Measurements from ENCODE around the gene C9orf43.
A peak's percentile ranks its signal among the peaks of the same experiment; 100 is the strongest.
"Not testable (repeated sequence)": the region's sequence is repeated elsewhere in the genome, so short reads cannot be mapped to it uniquely, and the experiment has no call there.

C9orf43 gene

DNA sequence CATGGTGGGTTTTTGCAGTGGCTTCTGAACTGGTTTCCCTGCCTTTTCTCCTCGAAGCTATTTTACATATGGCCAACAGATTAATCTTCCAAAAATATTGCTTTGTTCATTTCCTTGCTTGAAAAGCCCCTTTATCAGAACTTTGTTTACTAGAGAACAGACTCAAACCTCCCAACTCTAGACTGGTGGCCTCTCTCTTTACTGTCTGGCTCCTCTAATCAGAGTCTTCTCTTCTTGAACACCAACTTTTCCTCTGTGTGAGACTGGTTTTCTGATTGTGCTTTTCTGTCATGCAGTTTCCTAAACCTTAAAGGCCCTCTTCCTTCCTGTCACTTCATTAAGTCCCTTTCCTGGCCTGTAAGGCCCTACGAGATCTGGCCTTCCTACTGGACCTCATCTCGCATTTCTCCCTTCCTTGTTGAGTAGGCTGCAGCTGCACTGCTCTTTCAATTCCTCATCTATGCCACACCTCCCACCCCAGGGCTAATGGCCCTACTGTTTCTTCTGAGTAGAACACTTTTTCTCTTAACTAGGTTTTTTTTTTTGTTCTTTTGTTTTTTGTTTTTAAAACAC lies 5.7 kb downstream of the C9orf43 start:
- DNase-seq (ENCODE audit: low spot score): no peak

- DNase-seq (ENCODE audit: low spot score): no peak
These were observed 6.8 kb downstream of the C9orf43 start for GRCh38 chr9:113417370-113417769.

DNA sequence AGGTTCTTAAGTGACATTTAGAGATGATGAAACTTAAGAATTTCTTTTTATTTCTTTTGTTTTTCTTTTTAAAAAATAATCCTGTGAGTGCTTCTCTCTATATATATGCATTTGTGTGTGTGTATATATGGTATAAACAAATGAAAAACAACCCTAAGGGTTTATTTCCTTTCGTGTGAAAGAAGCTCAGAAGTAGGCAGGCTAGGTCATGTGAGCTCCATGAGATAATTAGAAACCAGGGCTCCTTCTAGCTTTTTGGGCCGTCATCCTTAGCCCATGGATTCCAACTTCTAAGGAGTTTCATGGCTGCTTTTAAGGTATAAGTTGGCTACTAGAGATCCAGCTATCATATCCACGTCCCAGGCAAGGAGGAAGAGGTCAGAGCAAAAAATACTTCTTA lies 11.2 kb downstream of the C9orf43 start:
- no peak for DNase-seq (ENCODE audit: low spot score)

GRCh38 chr9:113425072-113425471 lies 14.5 kb downstream of the C9orf43 start:
- DNase-seq (ENCODE audit: low spot score): no peak

DNA sequence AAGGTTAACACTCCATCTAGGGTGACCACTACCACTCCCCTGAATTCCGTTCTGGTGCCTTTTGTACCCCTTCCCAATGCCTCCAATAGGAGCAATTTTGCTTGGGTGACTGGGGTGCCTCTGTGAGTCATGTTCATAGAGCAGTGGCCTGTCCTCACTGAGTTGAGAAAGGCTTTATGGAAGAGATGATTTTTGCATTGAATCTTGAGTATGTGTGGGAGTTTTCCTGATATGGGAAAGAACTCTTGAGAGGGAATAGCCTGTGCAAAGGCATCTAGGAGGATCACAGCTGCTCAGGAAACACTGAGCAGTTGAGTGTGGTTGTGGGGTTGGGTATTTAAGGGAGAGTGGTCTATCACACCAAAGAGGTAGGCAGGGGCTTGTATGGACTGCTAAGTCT lies 16.2 kb downstream of the C9orf43 start:
- DNase-seq (ENCODE audit: low spot score): no peak

GRCh38 chr9:113427629-113428028 lies 17.1 kb downstream of the C9orf43 start:
- DNase-seq (ENCODE audit: low spot score): no peak

- no peak for DNase-seq (ENCODE audit: low spot score)
These were observed 17.6 kb downstream of the C9orf43 start for GRCh38 chr9:113428062-113428615.

GRCh38 chr9:113431191-113431590 lies 20.6 kb downstream of the C9orf43 start:
- no peak for DNase-seq (ENCODE audit: low spot score)

GRCh38 chr9:113436728-113437515 lies 26.4 kb downstream of the C9orf43 start:
- no peak for DNase-seq (ENCODE audit: low spot score)

GRCh38 chr9:113437716-113438115 lies 27.2 kb downstream of the C9orf43 start:
- DNase-seq (ENCODE audit: low spot score): not testable (repeated sequence)

DNA sequence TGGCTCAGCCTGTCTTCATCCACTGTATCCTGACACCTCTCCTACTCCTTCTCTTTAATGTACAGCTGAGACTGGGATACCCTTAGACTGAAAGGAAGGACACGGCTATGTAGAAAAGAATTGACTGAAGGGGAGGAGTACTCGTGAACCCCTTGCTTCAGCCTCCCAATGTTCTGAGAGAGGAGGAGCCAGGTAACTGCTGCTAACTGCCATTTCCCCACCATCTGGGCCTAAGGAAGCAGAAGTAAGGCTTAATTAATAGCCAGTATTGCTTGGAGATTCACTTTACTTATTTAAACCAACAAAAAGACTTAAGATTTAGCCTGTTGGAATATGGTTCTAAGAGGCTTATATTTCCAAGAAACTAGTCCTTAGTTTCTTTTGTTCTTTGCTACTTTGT lies 34.2 kb downstream of the C9orf43 start:
- DNase-seq (ENCODE audit: low spot score): no peak

GRCh38 chr9:113446323-113446740 lies 35.8 kb downstream of the C9orf43 start:
- peak; percentile 46 for DNase-seq (ENCODE audit: low spot score)

GRCh38 chr9:113449376-113449775 lies 38.8 kb downstream of the C9orf43 start:
- no peak for DNase-seq (ENCODE audit: low spot score)

- DNase-seq (ENCODE audit: low spot score): no peak
These were observed 41.6 kb downstream of the C9orf43 start for GRCh38 chr9:113452113-113452605.

- DNase-seq (ENCODE audit: low spot score): no peak
These were observed 44.6 kb downstream of the C9orf43 start for GRCh38 chr9:113454914-113455761.

DNA sequence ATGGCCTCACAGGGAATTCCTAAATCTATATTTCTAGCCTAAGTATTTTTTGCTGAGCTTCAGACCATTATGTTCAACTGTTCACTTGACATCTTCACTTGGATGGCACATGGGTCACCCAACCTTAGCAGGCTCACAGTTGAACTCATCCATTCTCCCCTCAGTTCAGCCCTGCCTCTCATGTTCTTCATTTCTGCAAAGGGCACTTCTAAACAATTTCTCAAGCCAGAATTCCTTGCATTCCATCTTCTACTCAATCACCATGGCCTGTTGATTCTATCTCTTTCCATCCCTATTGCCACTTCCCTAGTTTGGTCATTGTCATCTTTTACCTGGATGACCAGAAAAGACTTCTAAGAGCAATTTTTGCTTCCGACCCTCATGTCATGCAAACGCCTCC lies 45.7 kb downstream of the C9orf43 start:
- no peak for DNase-seq (ENCODE audit: low spot score)

- DNase-seq (ENCODE audit: low spot score): no peak
These were observed 50.7 kb downstream of the C9orf43 start for GRCh38 chr9:113461285-113461684.

- DNase-seq (ENCODE audit: low spot score): no peak
These were observed 51.4 kb downstream of the C9orf43 start for GRCh38 chr9:113461943-113462342.

DNA sequence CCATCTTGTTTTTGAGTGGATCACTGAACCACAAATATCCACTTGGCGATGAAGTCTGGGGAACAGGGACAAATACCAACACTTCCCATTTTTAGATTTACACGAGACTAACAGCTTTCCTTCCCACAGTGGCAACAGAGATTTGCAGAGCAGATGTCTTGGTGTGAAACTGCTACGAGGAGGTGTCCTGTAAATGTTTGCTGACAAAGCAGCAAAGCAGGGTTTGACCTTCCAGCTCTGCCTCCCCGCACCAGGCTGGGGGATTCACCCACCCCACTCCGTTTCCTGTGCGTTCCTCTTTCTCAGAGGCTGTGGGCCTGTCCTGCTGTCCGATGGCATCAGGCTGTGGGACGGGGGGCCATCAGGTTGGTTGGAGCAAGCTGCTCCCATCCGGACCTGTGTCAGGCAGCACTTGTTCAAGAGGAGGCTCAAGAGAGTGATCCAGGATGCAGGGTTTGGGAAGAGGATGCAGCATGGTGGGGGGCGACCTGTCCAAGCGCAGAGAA lies 52.3 kb downstream of the C9orf43 start:
- no peak for DNase-seq (ENCODE audit: low spot score)

DNA sequence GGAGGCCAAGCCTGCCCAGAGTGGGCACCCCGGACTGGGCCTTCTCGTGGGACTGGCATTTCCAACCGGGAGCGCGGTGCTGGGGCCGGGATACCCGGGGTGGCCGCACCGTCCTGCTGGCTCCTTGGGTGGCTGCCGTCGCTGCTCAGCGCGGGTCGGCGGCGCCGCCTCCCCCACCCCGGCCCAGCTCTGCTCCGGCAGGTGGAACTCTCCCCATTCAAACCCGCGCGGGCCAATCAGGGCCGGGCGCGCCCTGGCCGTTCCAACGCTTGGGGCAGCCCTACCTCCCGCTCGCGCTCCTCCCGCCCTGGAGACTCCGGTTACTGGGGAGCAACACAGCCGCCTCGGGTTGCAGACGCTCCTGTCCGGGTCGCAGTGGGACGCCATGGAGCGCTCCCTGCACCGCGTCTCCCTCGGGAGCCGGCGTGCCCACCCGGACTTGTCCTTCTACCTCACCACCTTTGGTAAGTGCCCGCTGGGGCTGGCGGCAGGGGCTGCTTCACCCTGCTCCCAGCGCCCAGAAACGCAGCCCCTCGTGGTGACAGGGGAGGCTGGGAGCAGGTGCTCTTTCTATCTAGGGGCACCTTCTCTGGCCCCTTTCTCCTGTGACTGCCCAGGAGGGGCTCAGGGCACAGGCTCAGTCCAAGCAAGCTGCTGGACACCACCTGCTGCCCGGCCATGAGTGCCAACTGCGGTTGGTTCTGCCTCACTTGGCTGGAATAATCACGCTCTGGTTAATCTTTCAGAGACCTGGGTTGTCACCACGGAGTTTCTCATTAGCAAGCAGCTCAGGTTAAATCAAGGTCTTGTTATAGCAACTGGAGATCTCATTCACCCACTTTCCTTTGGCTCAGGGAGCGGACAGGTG lies 53.1 kb downstream of the C9orf43 start, which contains the start of gene RGS3:
TSS of gene RGS3 (plus strand) at position 310 of the 868 bp plus-strand sequence. CDS start at position 386, 76 bp downstream.
- no peak for DNase-seq (ENCODE audit: low spot score)

DNA sequence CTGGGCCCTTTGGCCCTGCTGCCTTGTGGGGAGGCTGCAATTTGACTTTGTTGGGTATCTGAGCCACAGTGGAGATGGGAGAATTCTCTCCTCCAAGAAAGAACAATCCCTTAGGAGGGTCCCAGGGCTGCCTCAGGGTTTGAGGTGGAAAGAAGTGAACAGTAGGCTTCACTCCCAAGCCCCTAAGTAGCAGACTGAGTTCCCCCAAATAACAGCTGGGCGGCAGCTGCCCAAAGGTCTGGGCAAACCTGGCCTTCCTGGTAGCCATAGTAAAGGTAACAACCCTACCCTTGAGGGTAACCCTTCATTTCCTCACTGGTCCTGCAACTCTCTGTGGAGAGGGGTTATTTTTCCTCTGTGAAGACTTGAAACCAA lies 53.7 kb downstream of the C9orf43 start:
- DNase-seq (ENCODE audit: low spot score): no peak
